ENCODE measurements around the gene APOL2. TPM values are rescaled to one million over a fixed set of nuclear protein-coding genes. Genes with fewer than 3 reads are reported as not detected.
A peak's percentile ranks its signal among the peaks of the same experiment; 100 is the strongest.
"Not testable (repeated sequence)": the region's sequence is repeated elsewhere in the genome, so short reads cannot be mapped to it uniquely, and the experiment has no call there.

APOL2 gene
- total RNA-seq, 1 donor from 2014 or later, result 12.8 TPM

GRCh38 chr22:36201630-36202319 is 37.6 kb downstream of the APOL2 start, which contains the start of gene APOL4:
APOL4 (minus strand) TSS chr22:36201809; CDS start chr22:36201734, 75 bp downstream.
- Histone ChIP-seq H3K27ac (no peak within 1 kb of the TSS), H3F3A (ENCODE audit: low read depth) (peaks cover 15% of the 10 kb centered on the region), H3K4me1 (peaks cover 34% of the 10 kb centered on the region), H3K9ac (no peak within 1 kb of the TSS), H2AFZ (replicated peaks) (peak within 1 kb of the TSS; percentile 72), H3K36me3 (no peaks in the 10 kb centered on the region), H3K27me3 (no peaks in the 10 kb centered on the region), H3K9me3 (ENCODE audit: low read depth) (no peaks in the 10 kb centered on the region), H3K4me2 (peak within 1 kb of the TSS; percentile 60), H4K20me1 (ENCODE audit: low read depth) (no peaks in the 10 kb centered on the region), H3K4me3 (no peak within 1 kb of the TSS), H3K79me2 (ENCODE audit: low read depth) (no peaks in the 10 kb centered on the region)
- Mint-ChIP-seq H3K4me3 (no peak within 1 kb of the TSS), H3K9me3 (no peaks in the 10 kb centered on the region), H3K36me3 (no peaks in the 10 kb centered on the region), H3K4me1 (peaks cover 70% of the 10 kb centered on the region), H3K27me3 (ENCODE audit: insufficient read depth, low read depth) (peaks cover 11% of the 10 kb centered on the region), H3K27ac (peak within 1 kb of the TSS; percentile 82)
- no peak for DNase-seq (ENCODE audit: low spot score)
- TF ChIP-seq EZH2phosphoT487 (IDR thresholded peaks at IDR 0.05) (no peak), EZH2 (IDR thresholded peaks at IDR 0.05) (no peak)
- TF ChIP-seq, protein P1, sequence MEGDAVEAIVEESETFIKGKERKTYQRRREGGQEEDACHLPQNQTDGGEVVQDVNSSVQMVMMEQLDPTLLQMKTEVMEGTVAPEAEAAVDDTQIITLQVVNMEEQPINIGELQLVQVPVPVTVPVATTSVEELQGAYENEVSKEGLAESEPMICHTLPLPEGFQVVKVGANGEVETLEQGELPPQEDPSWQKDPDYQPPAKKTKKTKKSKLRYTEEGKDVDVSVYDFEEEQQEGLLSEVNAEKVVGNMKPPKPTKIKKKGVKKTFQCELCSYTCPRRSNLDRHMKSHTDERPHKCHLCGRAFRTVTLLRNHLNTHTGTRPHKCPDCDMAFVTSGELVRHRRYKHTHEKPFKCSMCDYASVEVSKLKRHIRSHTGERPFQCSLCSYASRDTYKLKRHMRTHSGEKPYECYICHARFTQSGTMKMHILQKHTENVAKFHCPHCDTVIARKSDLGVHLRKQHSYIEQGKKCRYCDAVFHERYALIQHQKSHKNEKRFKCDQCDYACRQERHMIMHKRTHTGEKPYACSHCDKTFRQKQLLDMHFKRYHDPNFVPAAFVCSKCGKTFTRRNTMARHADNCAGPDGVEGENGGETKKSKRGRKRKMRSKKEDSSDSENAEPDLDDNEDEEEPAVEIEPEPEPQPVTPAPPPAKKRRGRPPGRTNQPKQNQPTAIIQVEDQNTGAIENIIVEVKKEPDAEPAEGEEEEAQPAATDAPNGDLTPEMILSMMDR (IDR thresholded peaks at IDR 0.05), result no peak

DNA sequence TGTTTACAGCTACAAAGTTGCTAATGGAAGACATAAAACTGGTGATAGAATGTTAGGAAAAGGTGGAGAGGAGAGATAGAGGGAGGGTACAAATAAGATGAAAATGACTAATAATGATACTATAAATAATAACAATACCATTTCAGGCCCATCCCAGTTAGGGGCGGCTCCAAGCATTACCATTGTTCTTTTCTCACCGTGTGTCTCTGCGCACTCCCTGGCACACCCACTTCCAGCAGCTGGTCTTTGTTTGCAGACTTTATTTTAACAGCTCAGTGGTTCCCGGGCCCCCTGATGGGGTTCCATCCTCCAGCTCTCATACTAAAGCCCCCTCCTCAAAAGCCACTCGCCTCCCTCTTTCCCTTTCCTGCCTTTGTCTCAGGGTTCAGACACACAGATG is 38.3 kb downstream of the APOL2 start:
- H2AFZ ChIP-seq (replicated peaks); H3K9me3 Mint-ChIP-seq; H3K27me3 ChIP-seq; H3K36me3 Mint-ChIP-seq; H3K36me3 ChIP-seq; H3K9me3 ChIP-seq (ENCODE audit: low read depth); H3K4me3 ChIP-seq; H3K9ac ChIP-seq; H3K79me2 ChIP-seq (ENCODE audit: low read depth); H3K27ac ChIP-seq; H3K4me3 Mint-ChIP-seq; DNase-seq (ENCODE audit: low spot score); H4K20me1 ChIP-seq (ENCODE audit: low read depth): not testable (repeated sequence)
- Mint-ChIP-seq H3K27ac (peak overlapping the region; percentile 82), H3K27me3 (ENCODE audit: insufficient read depth, low read depth) (peaks cover 15% of the 10 kb centered on the region), H3K4me1 (peaks cover 78% of the 10 kb centered on the region)
- peaks cover 21% of the 10 kb centered on the region for H3F3A ChIP-seq (ENCODE audit: low read depth)
- H3K4me2 ChIP-seq, result peak overlapping the region; percentile 60
- peaks cover 42% of the 10 kb centered on the region for H3K4me1 ChIP-seq

- Histone ChIP-seq H3K4me3 (no peak overlapping the region), H3K4me2 (no peak overlapping the region), H4K20me1 (ENCODE audit: low read depth) (no peaks in the 10 kb centered on the region), H3K9me3 (ENCODE audit: low read depth) (no peaks in the 10 kb centered on the region), H3K36me3 (no peaks in the 10 kb centered on the region), H3K4me1 (peaks cover 45% of the 10 kb centered on the region), H2AFZ (replicated peaks) (no peak overlapping the region), H3K79me2 (ENCODE audit: low read depth) (no peaks in the 10 kb centered on the region), H3K9ac (no peak overlapping the region), H3K27ac (no peak overlapping the region), H3K27me3 (no peaks in the 10 kb centered on the region), H3F3A (ENCODE audit: low read depth) (peaks cover 21% of the 10 kb centered on the region)
- Mint-ChIP-seq H3K4me3 (peak overlapping the region; percentile 21), H3K27ac (peak overlapping the region; percentile 89), H3K4me1 (peaks cover 82% of the 10 kb centered on the region), H3K9me3 (no peaks in the 10 kb centered on the region), H3K36me3 (no peaks in the 10 kb centered on the region), H3K27me3 (ENCODE audit: insufficient read depth, low read depth) (peaks cover 17% of the 10 kb centered on the region)
- TF ChIP-seq EZH2 (IDR thresholded peaks at IDR 0.05) (no peak), EZH2phosphoT487 (IDR thresholded peaks at IDR 0.05) (no peak)
- TF ChIP-seq, protein P1 (IDR thresholded peaks at IDR 0.05), result no peak
- DNase-seq (ENCODE audit: low spot score), result no peak
These were observed 40.3 kb downstream of the APOL2 start for GRCh38 chr22:36199001-36199551.

DNA sequence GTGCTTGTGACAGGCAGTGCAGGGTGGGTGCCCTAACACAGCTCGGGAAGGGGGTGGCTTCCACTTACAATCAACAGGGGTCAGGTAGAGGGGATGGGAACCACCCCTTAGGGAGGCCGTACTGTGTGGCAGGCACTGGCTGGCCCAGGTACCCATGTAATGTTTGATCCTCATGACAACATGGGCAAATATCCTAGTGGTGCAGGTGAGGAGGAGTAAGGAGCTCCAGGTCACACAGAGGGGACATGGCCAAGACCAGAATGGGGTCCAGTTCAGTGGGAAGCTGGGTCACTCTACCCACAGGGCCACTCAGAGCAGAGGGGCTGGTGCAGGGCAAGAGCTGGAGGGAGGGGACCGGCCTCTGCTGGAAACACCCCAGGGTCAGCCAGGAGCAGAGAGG is 40.8 kb downstream of the APOL2 start:
- Histone ChIP-seq H3K36me3 (no peaks in the 10 kb centered on the region), H3K4me3 (no peak overlapping the region), H3K27me3 (no peaks in the 10 kb centered on the region), H4K20me1 (ENCODE audit: low read depth) (no peaks in the 10 kb centered on the region), H3K4me2 (no peak overlapping the region), H3K9me3 (ENCODE audit: low read depth) (no peaks in the 10 kb centered on the region), H3K4me1 (peaks cover 45% of the 10 kb centered on the region), H3F3A (ENCODE audit: low read depth) (peaks cover 21% of the 10 kb centered on the region), H2AFZ (replicated peaks) (no peak overlapping the region), H3K79me2 (ENCODE audit: low read depth) (no peaks in the 10 kb centered on the region), H3K9ac (no peak overlapping the region), H3K27ac (no peak overlapping the region)
- Mint-ChIP-seq H3K36me3 (no peaks in the 10 kb centered on the region), H3K4me1 (peaks cover 80% of the 10 kb centered on the region), H3K27me3 (ENCODE audit: insufficient read depth, low read depth) (peaks cover 17% of the 10 kb centered on the region), H3K27ac (peak overlapping the region; percentile 95), H3K9me3 (no peaks in the 10 kb centered on the region), H3K4me3 (peak overlapping the region; percentile 1)
- TF ChIP-seq EZH2 (IDR thresholded peaks at IDR 0.05) (no peak), EZH2phosphoT487 (IDR thresholded peaks at IDR 0.05) (no peak)
- no peak for DNase-seq (ENCODE audit: low spot score)

Measured in neural progenitor cell (in vitro differentiated cells).